Endothelial cell of umbilical vein (primary cell): ENCODE results near the gene TSEN15. TPM values are rescaled to one million over a fixed set of nuclear protein-coding genes. Genes with fewer than 3 reads are reported as not detected.

Experiments
- BruUV-seq: library from RNA; stranded (reverse); fragments of 400-500 nt; replicated peaks from 2 replicates; lab custom pipeline; 2021; lab: Mats Ljungman, UMichigan
- CTCF ChIA-PET: fragments of 300-600, 350-600 bp; sonication (Branson Sonifier 250); formaldehyde crosslinking; loops from one replicate; lab custom pipeline; 2021; ENCODE audit warnings: antibody characterized with exemption, inconsistent platforms; lab: Charles Lee
- POLR2A ChIA-PET: fragments of 300-600, 350-600 bp; sonication (Branson Sonifier 250); formaldehyde crosslinking; loops from one replicate; lab custom pipeline; 2021; ENCODE audit warnings: antibody characterized with exemption, inconsistent platforms; lab: Charles Lee
- DNase-seq: peaks from one replicate; pipeline ENCODE4 v3.0.0-alpha.2; 2011; ENCODE audit warnings: low read depth, low spot score
- FAIRE-seq: peaks from 2 replicates; lab custom pipeline; 2011; peaks lifted over from hg19 to GRCh38; lab: Jason Lieb, UNC
- H2AFZ ChIP-seq: 2 replicates; pipeline ENCODE4 v1.6.0; 2012; ENCODE audit warnings: low read depth, low read length, control low read depth, inconsistent platforms
- H3K27ac ChIP-seq: 2 replicates; pipeline ENCODE4 v1.5.1; 2011; ENCODE audit warnings: low read depth, mild to moderate bottlenecking, control low read depth, low read length, moderate library complexity; ENCODE audit not compliant: insufficient read depth
- H3K27me3 ChIP-seq, 2 experiments: 2 replicates each; pipeline versions ENCODE4 v1.6.0 to v1.6.1; 2011; ENCODE audit warnings: low read length in 2 of 2, mixed read lengths in 1 of 2; ENCODE audit not compliant: control insufficient read depth in 2 of 2, insufficient read depth in 2 of 2
- H3K36me3 ChIP-seq, 2 experiments: 2 replicates in 1 of 2; 3 replicates in 1 of 2; pipeline ENCODE4 v1.5.1; 2011; ENCODE audit warnings: low read length in 2 of 2, mild to moderate bottlenecking in 1 of 2, moderate library complexity in 1 of 2; ENCODE audit not compliant: control insufficient read depth in 2 of 2, insufficient read depth in 2 of 2; ENCODE audit errors: extremely low read depth in 1 of 2
- H3K4me1 ChIP-seq: 3 replicates; pipeline ENCODE4 v1.5.1; 2011; ENCODE audit warnings: mild to moderate bottlenecking, low read length; ENCODE audit not compliant: control insufficient read depth, insufficient read depth; ENCODE audit errors: extremely low read depth
- H3K4me2 ChIP-seq: 2 replicates; pipeline ENCODE4 v1.6.1; 2011; ENCODE audit warnings: low read length, control low read depth, mixed read lengths; ENCODE audit not compliant: insufficient read depth
- H3K4me3 ChIP-seq, 3 experiments: fragments of 200-600 bp in 1 of 3; sonication (generic), shearing (Covaris generic) in 1 of 3; replicated peaks in 1 of 3; 2 replicates each; pipeline ENCODE4 v1.5.1; 2011 to 2016; ENCODE audit warnings: control low read depth in 3 of 3, low read length in 3 of 3, mild to moderate bottlenecking in 2 of 3, inconsistent platforms in 1 of 3, low read depth in 1 of 3, moderate library complexity in 1 of 3; ENCODE audit not compliant: insufficient read depth in 1 of 3
- H3K79me2 ChIP-seq: 2 replicates; pipeline ENCODE4 v1.6.0; 2012; ENCODE audit warnings: low read length, inconsistent platforms; ENCODE audit not compliant: control insufficient read depth, insufficient read depth
- H3K9ac ChIP-seq: replicated peaks from 2 replicates; pipeline ENCODE3; 2011; ENCODE audit warnings: low read length, control low read depth; ENCODE audit not compliant: insufficient read depth; ENCODE audit errors: extremely low read depth
- H3K9me1 ChIP-seq: replicated peaks from 3 replicates; pipeline ENCODE4 v1.6.0; 2011; ENCODE audit warnings: mild to moderate bottlenecking, low read length; ENCODE audit not compliant: control insufficient read depth, insufficient read depth; ENCODE audit errors: extremely low read depth
- H3K9me3 ChIP-seq: replicated peaks from 2 replicates; pipeline ENCODE4 v1.5.1; 2012; ENCODE audit warnings: low read length, inconsistent platforms; ENCODE audit not compliant: control insufficient read depth, insufficient read depth
- H4K20me1 ChIP-seq: replicated peaks from 2 replicates; pipeline ENCODE3; 2011; ENCODE audit warnings: mild to moderate bottlenecking, low read length; ENCODE audit not compliant: control insufficient read depth, insufficient read depth; ENCODE audit errors: extremely low read depth
- EZH2 ChIP-seq: IDR thresholded peaks from 2 replicates; pipeline ENCODE4 v1.6.1; 2012; ENCODE audit warnings: borderline replicate concordance, low read depth, mild to moderate bottlenecking, moderate library complexity, low read length, inconsistent platforms; ENCODE audit not compliant: severe bottlenecking
- FOS ChIP-seq: IDR thresholded peaks from 2 replicates; pipeline ENCODE4 v1.6.1; 2011; ENCODE audit warnings: mild to moderate bottlenecking, low read length, moderate library complexity, borderline replicate concordance; ENCODE audit not compliant: insufficient read depth
- GATA2 ChIP-seq: IDR thresholded peaks from 2 replicates; pipeline ENCODE4 v1.7.0; 2011; ENCODE audit warnings: low read depth, mild to moderate bottlenecking, moderate library complexity, mixed read lengths, low read length; ENCODE audit not compliant: insufficient read length, insufficient read depth
- JUN ChIP-seq: IDR thresholded peaks from 2 replicates; pipeline ENCODE4 v1.6.1; 2011; ENCODE audit warnings: borderline replicate concordance, low read depth; ENCODE audit not compliant: insufficient read length, insufficient read depth
- MYC ChIP-seq: IDR thresholded peaks from one replicate; pipeline ENCODE4 v1.6.1; 2011; ENCODE audit warnings: mild to moderate bottlenecking, low read depth, low read length
- POLR2A ChIP-seq: IDR thresholded peaks from 2 replicates; pipeline ENCODE4 v1.6.1; 2012; ENCODE audit warnings: low read depth, mild to moderate bottlenecking, control low read depth, low read length
- POLR2AphosphoS5 ChIP-seq: IDR thresholded peaks from 2 replicates; pipeline ENCODE4 v1.6.1; 2012; ENCODE audit warnings: low read depth, mild to moderate bottlenecking, control low read depth, low read length, moderate library complexity; ENCODE audit not compliant: insufficient read depth
- dilution Hi-C: fragments of 300-500 bp; cut with MboI; formaldehyde crosslinking; loops from one replicate; pipeline ENCODE4 v1.15.0; 2019; ENCODE audit warnings: low sequenced_read_pairs; ENCODE audit not compliant: extremely low pct_ligation_motif_present
- intact Hi-C: fragments of 100-400 bp; cut with micrococcal nuclease; formaldehyde crosslinking; loops from one replicate; pipeline ENCODE4 v1.10.0; 2022
- polyA plus RNA-seq, 4 experiments: library from polyadenylated mRNA; depleted of rRNA in 3 of 4; stranded (reverse) in 3 of 4; unstranded in 1 of 4; fragments of >200 nt; gene quantifications; 2 replicates each; pipeline versions ENCODE4 v1.2.1 to v1.2.3, GENCODE V29; 2011 to 2012; ENCODE audit warnings: missing spikeins in 1 of 4
- total RNA-seq: library from RNA; stranded (reverse); gene quantifications from 2 replicates; pipeline ENCODE4 v1.2.3, GENCODE V29; 2021
- TF ChIP-seq, protein P1 (sequence below): IDR thresholded peaks from 2 replicates; pipeline ENCODE4 v1.6.1; 2011; ENCODE audit not compliant: insufficient read depth, insufficient read length
- TF ChIP-seq, protein P2 (sequence below), 2 donors: IDR thresholded peaks; 1 replicate in 1 of 2; 2 replicates in 1 of 2; pipeline ENCODE4 v1.5.1; 2011; ENCODE audit warnings: low read length in 2 of 2, mild to moderate bottlenecking in 2 of 2, moderate library complexity in 2 of 2, control low read depth in 1 of 2, inconsistent platforms in 1 of 2, low read depth in 1 of 2; ENCODE audit not compliant: insufficient read depth in 1 of 2; ENCODE audit errors: extremely low read depth in 1 of 2

The TSEN15 gene
- total and polyA plus RNA-seq, 2 donors (not counting 3 experiments of a cell fraction or from before 2014, with no cell fraction given) = 20.6 to 25.8 TPM

DNA sequence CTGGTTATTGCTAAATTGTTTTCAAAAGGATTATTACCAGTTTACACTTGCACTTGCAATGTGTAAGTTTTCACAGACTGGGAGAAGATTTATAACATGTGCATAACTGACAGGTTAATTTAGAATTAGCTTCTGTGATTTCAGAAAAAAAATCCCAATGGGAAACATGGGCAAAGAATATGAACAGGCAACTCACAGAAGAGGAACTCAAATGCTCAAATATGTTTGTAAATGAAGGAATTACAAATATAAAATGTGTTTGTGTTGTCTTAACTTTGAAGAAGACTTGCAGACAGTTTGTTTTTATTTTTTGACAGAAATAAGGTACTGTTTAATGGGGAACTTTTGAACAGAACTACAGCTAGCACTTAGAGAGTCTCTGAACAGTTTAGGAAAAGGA, 8.4 kb downstream of the TSEN15 start:
- Histone ChIP-seq H3K4me3 (no peak overlapping the region), H2AFZ (no peak overlapping the region), H3K9ac (no peak overlapping the region), H3K79me2 (peaks cover 1% of the 10 kb centered on the region), H3K9me3 (no peaks in the 10 kb centered on the region), H3K4me1 (no peaks in the 10 kb centered on the region), H3K36me3 (peaks cover 3% of the 10 kb centered on the region in 2 experiments), H3K9me1 (no peaks in the 10 kb centered on the region), H3K27me3 (no peaks in the 10 kb centered on the region), H3K4me2 (no peak overlapping the region), H4K20me1 (no peaks in the 10 kb centered on the region), H3K27ac (no peak overlapping the region)
- intact Hi-C loops (no loop called here), dilution Hi-C loops (no loop called here)
- FAIRE-seq = no peak
- DNase-seq = no peak
- ChIA-PET CTCF (no interaction called here), POLR2A (no interaction called here)
- BruUV-seq = no TSS peak
- no peak for TF ChIP-seq GATA2
- TF ChIP-seq POLR2A = no peak

DNA sequence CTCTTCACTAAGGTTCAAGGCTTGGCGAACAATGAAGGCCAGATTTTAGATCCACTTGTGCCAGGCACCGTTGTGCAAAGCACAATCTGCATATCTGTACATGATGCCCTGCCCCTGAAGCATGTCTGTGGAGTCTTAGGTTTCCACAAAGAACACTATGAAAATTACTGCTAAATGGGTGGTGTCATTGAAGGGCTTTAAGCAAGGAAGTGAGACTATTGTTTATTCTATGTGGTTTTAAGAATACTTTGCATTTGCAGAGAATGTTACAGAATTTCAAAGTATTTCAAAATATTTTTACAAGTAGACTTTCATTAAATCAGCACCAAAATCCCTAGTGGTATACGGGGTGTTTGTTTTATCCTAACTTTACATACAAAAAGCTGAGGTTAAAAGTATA, 8.8 kb downstream of the TSEN15 start:
- no peaks in the 10 kb centered on the region for H3K4me1 ChIP-seq
- no peak overlapping the region for H3K9ac ChIP-seq
- intact Hi-C loops = no loop called here
- no peak for DNase-seq
- no peak overlapping the region for H3K4me2 ChIP-seq
- H3K79me2 ChIP-seq = no peaks in the 10 kb centered on the region
- peaks cover 0 to 3% of the 10 kb centered on the region in 2 experiments for H3K36me3 ChIP-seq
- TF ChIP-seq, protein P1, sequence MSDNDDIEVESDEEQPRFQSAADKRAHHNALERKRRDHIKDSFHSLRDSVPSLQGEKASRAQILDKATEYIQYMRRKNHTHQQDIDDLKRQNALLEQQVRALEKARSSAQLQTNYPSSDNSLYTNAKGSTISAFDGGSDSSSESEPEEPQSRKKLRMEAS = no peak
- no peak for TF ChIP-seq JUN
- TF ChIP-seq POLR2A = no peak
- no peak for TF ChIP-seq POLR2AphosphoS5
- no peak for TF ChIP-seq FOS
- no peak for TF ChIP-seq GATA2
- TF ChIP-seq, protein P2, sequence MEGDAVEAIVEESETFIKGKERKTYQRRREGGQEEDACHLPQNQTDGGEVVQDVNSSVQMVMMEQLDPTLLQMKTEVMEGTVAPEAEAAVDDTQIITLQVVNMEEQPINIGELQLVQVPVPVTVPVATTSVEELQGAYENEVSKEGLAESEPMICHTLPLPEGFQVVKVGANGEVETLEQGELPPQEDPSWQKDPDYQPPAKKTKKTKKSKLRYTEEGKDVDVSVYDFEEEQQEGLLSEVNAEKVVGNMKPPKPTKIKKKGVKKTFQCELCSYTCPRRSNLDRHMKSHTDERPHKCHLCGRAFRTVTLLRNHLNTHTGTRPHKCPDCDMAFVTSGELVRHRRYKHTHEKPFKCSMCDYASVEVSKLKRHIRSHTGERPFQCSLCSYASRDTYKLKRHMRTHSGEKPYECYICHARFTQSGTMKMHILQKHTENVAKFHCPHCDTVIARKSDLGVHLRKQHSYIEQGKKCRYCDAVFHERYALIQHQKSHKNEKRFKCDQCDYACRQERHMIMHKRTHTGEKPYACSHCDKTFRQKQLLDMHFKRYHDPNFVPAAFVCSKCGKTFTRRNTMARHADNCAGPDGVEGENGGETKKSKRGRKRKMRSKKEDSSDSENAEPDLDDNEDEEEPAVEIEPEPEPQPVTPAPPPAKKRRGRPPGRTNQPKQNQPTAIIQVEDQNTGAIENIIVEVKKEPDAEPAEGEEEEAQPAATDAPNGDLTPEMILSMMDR (IDR thresholded peaks at IDR 0.05; ENCODE audit: extremely low read depth in 1 of 2, insufficient read depth in 1 of 2, low read depth in 1 of 2, low read length in 2 of 2) = no peak
- TF ChIP-seq EZH2 = no peak
- no peak for TF ChIP-seq MYC
- H4K20me1 ChIP-seq = no peaks in the 10 kb centered on the region
- no peak for FAIRE-seq
- POLR2A ChIA-PET = no interaction called here
- no peaks in the 10 kb centered on the region for H3K9me1 ChIP-seq
- H3K27me3 ChIP-seq = no peaks in the 10 kb centered on the region
- no peak overlapping the region for H3K27ac ChIP-seq
- H3K4me3 ChIP-seq = no peak overlapping the region
- H3K9me3 ChIP-seq = no peaks in the 10 kb centered on the region
- CTCF ChIA-PET = interaction anchor here (0.5 to 1.2 kb wide), 2 partner anchors 15 to 103 kb away, joined by 3 to 5 read pairs; no protein-coding TSS in a partner anchor
- no TSS peak for BruUV-seq
- dilution Hi-C loops = no loop called here
- no peak overlapping the region for H2AFZ ChIP-seq
